ENCODE data around the gene PRR23C. TPM values are rescaled to one million over a fixed set of nuclear protein-coding genes. Genes with fewer than 3 reads are reported as not detected.
A peak's percentile ranks its signal among the peaks of the same experiment; 100 is the strongest.

PRR23C gene
- total and polyA plus RNA-seq, 9 of the 15 experiments (the other 6 are each of a cell fraction or from before 2014, with no cell fraction given) = not detected

GRCh38 chr3:139037478-139037877 is 7.2 kb downstream of the PRR23C start:
- no peaks in the 10 kb centered on the region for H3K36me3 ChIP-seq (ENCODE audit: control insufficient read depth, insufficient read depth, low read length)
- no peaks in the 10 kb centered on the region for H3K9me1 ChIP-seq (ENCODE audit: control insufficient read depth, insufficient read depth, low read length)
- FAIRE-seq (no peak), ATAC-seq (no peak), DNase-seq (ENCODE audit: extremely low read depth in 1 of 4, low spot score in 3 of 4) (no peak)
- intact Hi-C loops (cut with micrococcal nuclease) = no loop called here
- no peaks in the 10 kb centered on the region for H4K20me1 ChIP-seq (replicated peaks; ENCODE audit: control insufficient read depth, insufficient read depth, low read length)
- no peak overlapping the region for H3K4me3 ChIP-seq
- TF ChIP-seq RBM25 (IDR thresholded peaks at IDR 0.05; ENCODE audit: low read depth, low read length, severe bottlenecking) = no peak
- no peak for TF ChIP-seq ZNF778 (CRISPR knock-in tag; IDR thresholded peaks at IDR 0.05)
- no peak for TF ChIP-seq PKNOX1 (IDR thresholded peaks at IDR 0.05)
- peak; percentile 22; the same call in 1 of the 2 replicates for TF ChIP-seq NFIC (IDR thresholded peaks at IDR 0.05)
- TF ChIP-seq ZNF780A (CRISPR knock-in tag; IDR thresholded peaks at IDR 0.05) = no peak
- TF ChIP-seq FOXO4 (CRISPR knock-in tag; IDR thresholded peaks at IDR 0.05) = no peak
- no peaks in the 10 kb centered on the region for H3K79me2 ChIP-seq (ENCODE audit: control insufficient read depth, insufficient read depth, low read length)
- H3K27me3 ChIP-seq (ENCODE audit: control insufficient read depth in 2 of 2, insufficient read depth in 2 of 2, low read length in 2 of 2) = peaks cover 3 to 10% of the 10 kb centered on the region in 2 experiments; a peak in 2 of 5 replicates
- H3K4me1 ChIP-seq (replicated peaks in 1 of 2; ENCODE audit: control insufficient read depth in 2 of 2, insufficient read depth in 2 of 2, low read length in 2 of 2) = no peaks in the 10 kb centered on the region; a peak in 1 of 5 replicates
- in situ Hi-C loops (cut with MboI) = no loop called here
- H3K9me3 ChIP-seq (replicated peaks; ENCODE audit: control insufficient read depth, insufficient read depth, low read depth, low read length) = no peaks in the 10 kb centered on the region
- WGBS (ENCODE audit: insufficient coverage, low coverage, missing lambda C conversion rate) = 6% methylated on average over 6 of the region's 6 CpGs
- no peak overlapping the region for H3K9ac ChIP-seq (ENCODE audit: insufficient read depth in 1 of 2, low read depth in 2 of 2, low read length in 2 of 2)
- CTCF ChIA-PET (ENCODE audit: low intra/inter-chr PET ratio) = no interaction called here
- no peak overlapping the region for H3K4me2 ChIP-seq (ENCODE audit: insufficient read depth, low read length)
- H3K27ac ChIP-seq (ENCODE audit: extremely low read depth, low read depth, low read length) = no peak overlapping the region
- peak overlapping the region; percentile 7; the same call in 1 of the 2 replicates for H2AFZ ChIP-seq (ENCODE audit: low read depth, low read length)
- POLR2A ChIA-PET = interaction anchor here (0.7 kb wide), 1 partner anchor 114 kb away, joined by 3 read pairs; no protein-coding TSS in a partner anchor
- no TSS peak for BruUV-seq (replicated peaks)
